KMS-11 (cell line): ENCODE data around the gene SEMA3G.

ENCODE experiments used
- H2AFZ ChIP-seq: fragments of 200-600 bp; sonication (generic); 2 replicates; pipeline ENCODE4 v1.6.1; 2016; ENCODE audit warnings: antibody characterized with exemption, mixed run types, low read depth
- H3K27ac ChIP-seq: fragments of 200-600 bp; sonication (generic); 2 replicates; pipeline ENCODE4 v1.6.1; 2016; ENCODE audit warnings: mild to moderate bottlenecking, mixed run types
- H3K27me3 ChIP-seq: fragments of 200-600 bp; sonication (generic); 2 replicates; pipeline ENCODE4 v1.6.1; 2017; ENCODE audit warnings: mild to moderate bottlenecking, low read depth, mixed run types, moderate library complexity; ENCODE audit not compliant: insufficient read depth
- H3K36me3 ChIP-seq: fragments of 200-600 bp; sonication (generic); 2 replicates; pipeline ENCODE4 v1.6.1; 2017; ENCODE audit warnings: mild to moderate bottlenecking, mixed run types; ENCODE audit not compliant: insufficient read depth
- H3K4me1 ChIP-seq: fragments of 200-600 bp; sonication (generic); 2 replicates; pipeline ENCODE4 v1.6.1; 2016; ENCODE audit warnings: mild to moderate bottlenecking, low read depth, mixed run types; ENCODE audit not compliant: poor library complexity, severe bottlenecking
- H3K4me2 ChIP-seq: fragments of 200-600 bp; sonication (generic); 2 replicates; pipeline ENCODE4 v1.7.0; 2016; ENCODE audit warnings: mild to moderate bottlenecking, mixed run types
- H3K4me3 ChIP-seq: fragments of 200-600 bp; sonication (generic); IDR thresholded peaks from 2 replicates; pipeline ENCODE4 v1.6.1; 2017; ENCODE audit warnings: low read depth, low read length, mixed read lengths; ENCODE audit not compliant: insufficient read depth
- H3K79me2 ChIP-seq: fragments of 200-600 bp; sonication (generic); 2 replicates; pipeline ENCODE4 v1.6.1; 2016; ENCODE audit warnings: low read depth, mixed run types; ENCODE audit not compliant: insufficient read depth
- H3K9ac ChIP-seq: fragments of 200-600 bp; sonication (generic); 2 replicates; pipeline ENCODE4 v1.6.1; 2016; ENCODE audit warnings: mild to moderate bottlenecking, mixed run types
- H4K20me1 ChIP-seq: fragments of 200-600 bp; sonication (generic); 2 replicates; pipeline ENCODE4 v1.6.1; 2016; ENCODE audit warnings: mild to moderate bottlenecking, mixed run types; ENCODE audit not compliant: insufficient read depth
- TF ChIP-seq, protein P1 (sequence below): fragments of 200-600 bp; sonication (generic); conservative IDR thresholded peaks from 2 replicates; pipeline ENCODE4 v1.6.1; 2017; ENCODE audit warnings: low read depth, mild to moderate bottlenecking, antibody characterized with exemption, low read length, moderate library complexity, mixed read lengths

Gene SEMA3G

DNA sequence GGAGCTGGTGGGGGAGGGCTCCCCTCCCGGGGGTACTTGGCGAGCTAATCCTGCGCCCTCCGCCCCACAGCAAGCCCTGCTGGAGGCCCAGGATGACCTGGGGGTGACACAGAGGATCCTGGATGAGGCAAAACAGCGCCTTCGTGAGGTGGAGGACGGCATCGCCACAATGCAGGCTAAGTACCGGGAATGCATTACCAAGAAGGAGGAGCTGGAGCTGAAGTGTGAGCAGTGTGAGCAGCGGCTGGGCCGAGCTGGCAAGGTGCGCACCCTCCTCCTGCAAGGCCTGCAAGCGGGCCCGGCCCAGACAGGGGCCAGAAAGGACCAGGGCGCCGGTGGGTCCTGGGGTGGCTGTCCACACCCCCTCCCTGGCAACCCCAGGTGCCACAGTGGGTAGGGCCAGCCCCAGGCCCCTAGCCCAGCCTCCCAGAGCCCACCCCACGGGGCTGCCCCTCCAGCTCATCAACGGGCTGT is 56.5 kb downstream of the SEMA3G start:
- no peaks in the 10 kb centered on the region for H3K27me3 ChIP-seq
- no peak overlapping the region for H2AFZ ChIP-seq
- H3K4me3 ChIP-seq = no peak overlapping the region
- H3K4me1 ChIP-seq = no peaks in the 10 kb centered on the region
- H3K27ac ChIP-seq = no peak overlapping the region
- no peak overlapping the region for H3K9ac ChIP-seq
- H3K36me3 ChIP-seq = no peaks in the 10 kb centered on the region
- TF ChIP-seq, protein P1, sequence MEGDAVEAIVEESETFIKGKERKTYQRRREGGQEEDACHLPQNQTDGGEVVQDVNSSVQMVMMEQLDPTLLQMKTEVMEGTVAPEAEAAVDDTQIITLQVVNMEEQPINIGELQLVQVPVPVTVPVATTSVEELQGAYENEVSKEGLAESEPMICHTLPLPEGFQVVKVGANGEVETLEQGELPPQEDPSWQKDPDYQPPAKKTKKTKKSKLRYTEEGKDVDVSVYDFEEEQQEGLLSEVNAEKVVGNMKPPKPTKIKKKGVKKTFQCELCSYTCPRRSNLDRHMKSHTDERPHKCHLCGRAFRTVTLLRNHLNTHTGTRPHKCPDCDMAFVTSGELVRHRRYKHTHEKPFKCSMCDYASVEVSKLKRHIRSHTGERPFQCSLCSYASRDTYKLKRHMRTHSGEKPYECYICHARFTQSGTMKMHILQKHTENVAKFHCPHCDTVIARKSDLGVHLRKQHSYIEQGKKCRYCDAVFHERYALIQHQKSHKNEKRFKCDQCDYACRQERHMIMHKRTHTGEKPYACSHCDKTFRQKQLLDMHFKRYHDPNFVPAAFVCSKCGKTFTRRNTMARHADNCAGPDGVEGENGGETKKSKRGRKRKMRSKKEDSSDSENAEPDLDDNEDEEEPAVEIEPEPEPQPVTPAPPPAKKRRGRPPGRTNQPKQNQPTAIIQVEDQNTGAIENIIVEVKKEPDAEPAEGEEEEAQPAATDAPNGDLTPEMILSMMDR = no peak
- H3K79me2 ChIP-seq = no peaks in the 10 kb centered on the region
- H3K4me2 ChIP-seq = no peak overlapping the region
- H4K20me1 ChIP-seq = no peaks in the 10 kb centered on the region

DNA sequence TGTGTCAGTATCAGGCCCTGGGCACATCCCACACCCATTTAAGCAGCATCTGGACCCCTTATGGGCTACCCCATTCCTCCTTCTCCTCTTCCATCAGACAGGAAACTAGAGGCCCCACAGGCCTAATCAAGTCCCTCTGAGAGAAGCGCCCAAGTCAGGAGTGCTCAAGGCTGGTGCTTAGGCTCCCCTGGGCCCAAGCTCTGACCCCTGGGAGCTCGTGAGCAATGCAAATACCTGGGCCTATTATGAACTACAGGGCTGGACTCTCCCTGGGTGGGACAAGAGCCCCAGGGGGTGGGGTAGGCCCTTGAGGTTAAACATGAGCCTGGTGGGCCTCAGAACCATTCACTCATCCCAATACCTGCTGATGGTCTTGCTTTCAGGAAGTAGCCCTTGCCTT is 57.4 kb downstream of the SEMA3G start:
- H3K4me1 ChIP-seq = no peaks in the 10 kb centered on the region
- no peak overlapping the region for H3K27ac ChIP-seq
- H3K4me3 ChIP-seq = no peak overlapping the region
- H2AFZ ChIP-seq = no peak overlapping the region
- H3K4me2 ChIP-seq = no peak overlapping the region
- H4K20me1 ChIP-seq = no peaks in the 10 kb centered on the region
- H3K36me3 ChIP-seq = no peaks in the 10 kb centered on the region
- no peak overlapping the region for H3K9ac ChIP-seq
- H3K79me2 ChIP-seq = no peaks in the 10 kb centered on the region
- TF ChIP-seq, protein P1 = no peak
- H3K27me3 ChIP-seq = no peaks in the 10 kb centered on the region

DNA sequence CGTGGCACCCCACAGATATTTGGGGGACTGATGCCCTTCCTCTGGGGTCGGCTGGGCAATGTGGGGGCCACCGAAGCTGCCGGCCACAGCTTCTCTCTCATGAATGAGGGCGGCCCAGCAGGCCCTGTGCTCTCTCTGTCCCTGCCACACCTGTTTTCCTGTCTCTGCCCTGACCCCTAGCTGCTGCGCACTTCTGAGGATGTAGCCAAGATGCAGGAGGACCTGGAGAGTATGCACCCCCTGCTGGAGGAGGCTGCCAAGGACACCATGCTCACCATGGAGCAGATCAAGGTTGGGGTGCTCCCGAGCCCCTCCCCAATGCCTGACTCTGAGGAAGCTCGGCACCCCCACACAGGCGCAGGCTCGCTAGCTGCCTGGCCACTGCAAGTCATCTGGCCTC is 59.7 kb downstream of the SEMA3G start:
- no peaks in the 10 kb centered on the region for H3K79me2 ChIP-seq
- H3K4me2 ChIP-seq = no peak overlapping the region
- no peak overlapping the region for H3K27ac ChIP-seq
- TF ChIP-seq, protein P1 = peak; percentile 53
- no peaks in the 10 kb centered on the region for H3K4me1 ChIP-seq
- H3K36me3 ChIP-seq = no peaks in the 10 kb centered on the region
- H3K9ac ChIP-seq = no peak overlapping the region
- no peaks in the 10 kb centered on the region for H4K20me1 ChIP-seq
- H3K27me3 ChIP-seq = no peaks in the 10 kb centered on the region
- no peak overlapping the region for H3K4me3 ChIP-seq
- no peak overlapping the region for H2AFZ ChIP-seq

DNA sequence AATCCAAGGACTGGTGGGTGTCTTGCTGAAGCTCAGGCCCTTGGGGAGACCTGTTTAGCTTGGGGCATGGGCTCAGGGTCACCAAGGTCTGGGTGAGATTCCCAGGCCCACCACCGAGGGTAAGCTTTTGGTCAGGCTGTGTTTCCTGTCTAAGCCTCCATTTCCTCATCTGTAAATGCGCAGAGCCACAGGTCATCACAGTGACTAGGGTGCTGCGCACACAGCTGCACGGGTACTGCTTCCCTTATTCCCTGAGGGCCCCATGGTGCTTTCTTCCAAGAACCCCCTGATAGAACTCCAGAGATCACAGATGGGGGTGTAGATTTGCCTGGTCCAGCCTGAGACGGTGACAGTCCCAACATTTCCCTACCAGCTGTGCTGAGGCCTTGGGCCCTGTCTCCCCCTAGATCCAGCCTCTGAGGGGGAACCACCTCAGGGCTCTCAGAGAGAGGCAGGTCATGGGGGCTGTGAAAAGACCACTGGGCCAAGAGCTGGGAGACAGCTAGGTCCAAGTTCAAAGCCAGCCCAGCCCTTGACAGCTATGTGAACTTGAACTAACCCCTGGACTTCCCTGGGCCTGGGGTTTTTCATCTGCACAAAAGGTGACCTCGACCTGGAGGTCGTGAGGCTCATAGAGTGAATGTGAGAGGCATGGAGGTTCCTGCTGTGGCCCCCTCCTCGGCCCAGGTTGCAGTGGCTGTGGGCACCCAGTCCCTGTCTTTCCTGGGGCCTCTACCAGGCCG is 60.7 kb downstream of the SEMA3G start:
- Histone ChIP-seq H3K4me1 (no peaks in the 10 kb centered on the region), H3K27me3 (no peaks in the 10 kb centered on the region), H3K4me3 (no peak overlapping the region), H2AFZ (no peak overlapping the region), H4K20me1 (no peaks in the 10 kb centered on the region), H3K27ac (no peak overlapping the region), H3K9ac (no peak overlapping the region), H3K79me2 (no peaks in the 10 kb centered on the region), H3K36me3 (no peaks in the 10 kb centered on the region), H3K4me2 (no peak overlapping the region)
- TF ChIP-seq, protein P1 = no peak
